SK-N-SH (cell line): ENCODE results near the gene AIPL1. TPM values are rescaled to one million over a fixed set of nuclear protein-coding genes. Genes with fewer than 3 reads are reported as not detected.

Source experiments
- CTCF ChIA-PET: fragments of 300-600, 350-600 bp; formaldehyde crosslinking; extraction: SDS; loops from one replicate; lab custom pipeline; 2021; lab: Yijun Ruan, JAX
- POLR2A ChIA-PET: fragments of 350-600 bp; sonication (Branson Sonifier 250); formaldehyde crosslinking; extraction: SDS; loops from one replicate; lab custom pipeline; 2020; ENCODE audit warnings: antibody characterized with exemption, inconsistent platforms; lab: Yijun Ruan, JAX
- DNase-seq: peaks from one replicate; pipeline ENCODE4 v3.0.0; 2012
- H2AFZ ChIP-seq: fragments of 200-600 bp; sonication (generic); 2 replicates; pipeline ENCODE4 v1.8.1; 2016; ENCODE audit warnings: antibody characterized with exemption, mild to moderate bottlenecking, low read depth
- H3F3A ChIP-seq: fragments of 200-600 bp; sonication (generic); replicated peaks from 2 replicates; pipeline ENCODE3; 2016; ENCODE audit warnings: antibody characterized with exemption, mild to moderate bottlenecking; ENCODE audit not compliant: insufficient read depth
- H3K27ac ChIP-seq, 2 experiments: fragments of 200-500 bp in 1 of 2; fragments of 200-600 bp in 1 of 2; sonication (Bioruptor generic) in 1 of 2; sonication (generic), shearing (Covaris generic) in 1 of 2; 2 replicates each; pipeline versions ENCODE4 v1.5.1 to v1.6.1; 2014 to 2016; ENCODE audit warnings: low read depth in 2 of 2, inconsistent platforms in 1 of 2, low read length in 1 of 2, mild to moderate bottlenecking in 1 of 2, mixed read lengths in 1 of 2
- H3K27me3 ChIP-seq: fragments of 200-600 bp; sonication (generic), shearing (Covaris generic); 2 replicates; pipeline ENCODE4 v1.6.1; 2016; ENCODE audit warnings: mixed run types; ENCODE audit not compliant: insufficient read depth
- H3K36me3 ChIP-seq, 2 experiments: fragments of 200-500 bp in 1 of 2; fragments of 200-600 bp in 1 of 2; sonication (Bioruptor generic) in 1 of 2; sonication (generic) in 1 of 2; replicated peaks in 1 of 2; 2 replicates each; pipeline versions ENCODE3 to v1.5.1; 2014 to 2016; ENCODE audit warnings: low read length in 1 of 2, mild to moderate bottlenecking in 1 of 2; ENCODE audit not compliant: insufficient read depth in 2 of 2, control insufficient read depth in 1 of 2
- H3K4me1 ChIP-seq, 2 experiments: fragments of 200-500 bp in 1 of 2; fragments of 200-600 bp in 1 of 2; sonication (Bioruptor generic) in 1 of 2; sonication (generic), shearing (Covaris generic) in 1 of 2; 2 replicates each; pipeline versions ENCODE4 v1.5.1 to v1.6.1; 2014 to 2016; ENCODE audit warnings: low read depth in 1 of 2, low read length in 1 of 2, mixed run types in 1 of 2; ENCODE audit not compliant: insufficient read depth in 2 of 2, control insufficient read depth in 1 of 2
- H3K4me2 ChIP-seq: fragments of 200-600 bp; sonication (generic), shearing (Covaris generic); 2 replicates; pipeline ENCODE4 v1.6.1; 2017; ENCODE audit warnings: mixed run types
- H3K4me3 ChIP-seq, 2 experiments: fragments of 200-500 bp in 1 of 2; fragments of 200-600 bp in 1 of 2; sonication (Bioruptor generic) in 1 of 2; sonication (generic), shearing (Covaris generic) in 1 of 2; 2 replicates each; pipeline versions ENCODE4 v1.5.1 to v1.8.1; 2014 to 2016; ENCODE audit warnings: low read depth in 2 of 2, inconsistent platforms in 1 of 2, low read length in 1 of 2, mild to moderate bottlenecking in 1 of 2, mixed read lengths in 1 of 2, moderate library complexity in 1 of 2
- H3K79me2 ChIP-seq: fragments of 200-600 bp; sonication (generic); 2 replicates; pipeline ENCODE4 v1.8.1; 2017; ENCODE audit warnings: mild to moderate bottlenecking; ENCODE audit not compliant: insufficient read depth
- H3K9ac ChIP-seq: fragments of 200-600 bp; sonication (generic); 2 replicates; pipeline ENCODE4 v1.6.1; 2017; ENCODE audit warnings: mixed run types
- H3K9me2 ChIP-seq: fragments of 200-600 bp; sonication (generic); 2 replicates; pipeline ENCODE4 v1.6.1; 2017; ENCODE audit warnings: mixed run types
- H3K9me3 ChIP-seq: fragments of 200-600 bp; sonication (generic); 2 replicates; pipeline ENCODE4 v1.6.1; 2017; ENCODE audit warnings: mixed run types, mild to moderate bottlenecking, moderate library complexity
- H4K20me1 ChIP-seq: fragments of 200-600 bp; sonication (generic); 2 replicates; pipeline ENCODE4 v1.6.1; 2017; ENCODE audit warnings: mild to moderate bottlenecking, mixed run types; ENCODE audit not compliant: insufficient read depth
- ELF1 ChIP-seq: IDR thresholded peaks from 2 replicates; pipeline ENCODE4 v1.4.0; 2012
- EP300 ChIP-seq, 2 experiments: IDR thresholded peaks; 2 replicates each; pipeline versions ENCODE4 v1.4.0 to v1.6.1; 2012; ENCODE audit warnings: borderline replicate concordance in 1 of 2, low read depth in 1 of 2, low read length in 1 of 2
- FOSL2 ChIP-seq: IDR thresholded peaks from 2 replicates; pipeline ENCODE4 v1.4.0; 2012; ENCODE audit warnings: low read depth, mild to moderate bottlenecking, moderate library complexity, borderline replicate concordance
- FOXJ3 ChIP-seq: sonication (generic); formaldehyde crosslinking; IDR thresholded peaks from 2 replicates; pipeline ENCODE4 v1.5.1; 2020; ENCODE audit warnings: mild to moderate bottlenecking, missing genetic modification reagents
- FOXM1 ChIP-seq: IDR thresholded peaks from 2 replicates; pipeline ENCODE4 v1.4.0; 2012; ENCODE audit warnings: low read depth, mild to moderate bottlenecking
- GATA2 ChIP-seq: sonication (generic); formaldehyde crosslinking; IDR thresholded peaks from 2 replicates; pipeline ENCODE4 v1.5.0; 2020; ENCODE audit warnings: mild to moderate bottlenecking, missing genetic modification reagents
- MXI1 ChIP-seq: IDR thresholded peaks from 2 replicates; pipeline ENCODE4 v1.6.1; 2012; ENCODE audit warnings: mild to moderate bottlenecking, low read depth, low read length, improper control_type of control experiment
- NFIC ChIP-seq: IDR thresholded peaks from 2 replicates; pipeline ENCODE4 v1.4.0; 2012; ENCODE audit warnings: borderline replicate concordance
- NRF1 ChIP-seq: IDR thresholded peaks from 2 replicates; pipeline ENCODE4 v1.6.1; 2012; ENCODE audit warnings: low read depth, mild to moderate bottlenecking, low read length
- RAD21 ChIP-seq: IDR thresholded peaks from 2 replicates; pipeline ENCODE4 v1.6.1; 2012; ENCODE audit warnings: mild to moderate bottlenecking, low read length
- REST ChIP-seq: IDR thresholded peaks from 2 replicates; pipeline ENCODE4 v1.6.1; 2012; ENCODE audit warnings: mild to moderate bottlenecking, low read depth, low read length, moderate library complexity
- RFX5 ChIP-seq: IDR thresholded peaks from 2 replicates; pipeline ENCODE4 v1.6.1; 2012; ENCODE audit warnings: mild to moderate bottlenecking, improper control_type of control experiment, low read length
- RXRA ChIP-seq: IDR thresholded peaks from 2 replicates; pipeline ENCODE4 v1.4.0; 2012; ENCODE audit warnings: low read depth, mild to moderate bottlenecking, borderline replicate concordance
- SMC3 ChIP-seq: IDR thresholded peaks from 2 replicates; pipeline ENCODE4 v1.6.1; 2012; ENCODE audit warnings: low read depth, low read length, improper control_type of control experiment
- YY1 ChIP-seq: IDR thresholded peaks from 2 replicates; pipeline ENCODE4 v1.4.0; 2012; ENCODE audit warnings: low read depth, mild to moderate bottlenecking
- WGBS: methylation state at CpG from one replicate; pipeline ENCODE4 v1.1.6; 2017; ENCODE audit warnings: low lambda C conversion rate; 5-methylcytosine and 5-hydroxymethylcytosine counted together
- polyA plus RNA-seq, 3 experiments: library from polyadenylated mRNA; depleted of rRNA; stranded (reverse); fragments of >200 nt; gene quantifications; 2 replicates each; pipeline ENCODE4 v1.2.3, GENCODE V29; 2012
- TF ChIP-seq, protein P1 (sequence below): fragments of 200-600 bp; sonication (generic); IDR thresholded peaks from 2 replicates; pipeline ENCODE4 v1.6.1; 2017; ENCODE audit warnings: antibody characterized with exemption, mild to moderate bottlenecking, moderate library complexity
- TF ChIP-seq, protein P2 (sequence below): fragments of 150-350 bp; IDR thresholded peaks from 2 replicates; pipeline ENCODE4 v1.6.1; 2017; ENCODE audit warnings: antibody characterized with exemption, low read length, low read depth, borderline replicate concordance
- TF ChIP-seq, protein P3 (sequence below): IDR thresholded peaks from 2 replicates; pipeline ENCODE4 v1.4.0; 2012; ENCODE audit warnings: low read depth, borderline replicate concordance
- TF ChIP-seq, protein P4 (sequence below): IDR thresholded peaks from 2 replicates; pipeline ENCODE4 v1.4.0; 2012; ENCODE audit warnings: low read depth, borderline replicate concordance

The AIPL1 gene
- polyA plus RNA-seq, 1 of the 3 experiments (the other 2 are of a cell fraction) = not detected

GRCh38 chr17:6460531-6461161 lies 25.7 kb upstream of the AIPL1 start:
- no peak overlapping the region for H3K9ac ChIP-seq
- no peaks in the 10 kb centered on the region for H3F3A ChIP-seq
- H3K4me2 ChIP-seq = no peak overlapping the region
- H3K4me3 ChIP-seq = no peak overlapping the region
- peaks cover 1 to 3% of the 10 kb centered on the region in 2 experiments; a peak in 2 of 4 replicates for H3K4me1 ChIP-seq
- 81% methylated on average over 9 of the region's 9 CpGs for WGBS
- CTCF ChIA-PET = interaction anchor here (1.0 to 1.4 kb wide), 2 partner anchors 12 kb away, joined by 3 to 9 read pairs; no protein-coding TSS in a partner anchor
- H3K9me3 ChIP-seq = no peaks in the 10 kb centered on the region
- H2AFZ ChIP-seq = no peak overlapping the region
- H3K36me3 ChIP-seq = no peaks in the 10 kb centered on the region
- TF ChIP-seq, protein P1, sequence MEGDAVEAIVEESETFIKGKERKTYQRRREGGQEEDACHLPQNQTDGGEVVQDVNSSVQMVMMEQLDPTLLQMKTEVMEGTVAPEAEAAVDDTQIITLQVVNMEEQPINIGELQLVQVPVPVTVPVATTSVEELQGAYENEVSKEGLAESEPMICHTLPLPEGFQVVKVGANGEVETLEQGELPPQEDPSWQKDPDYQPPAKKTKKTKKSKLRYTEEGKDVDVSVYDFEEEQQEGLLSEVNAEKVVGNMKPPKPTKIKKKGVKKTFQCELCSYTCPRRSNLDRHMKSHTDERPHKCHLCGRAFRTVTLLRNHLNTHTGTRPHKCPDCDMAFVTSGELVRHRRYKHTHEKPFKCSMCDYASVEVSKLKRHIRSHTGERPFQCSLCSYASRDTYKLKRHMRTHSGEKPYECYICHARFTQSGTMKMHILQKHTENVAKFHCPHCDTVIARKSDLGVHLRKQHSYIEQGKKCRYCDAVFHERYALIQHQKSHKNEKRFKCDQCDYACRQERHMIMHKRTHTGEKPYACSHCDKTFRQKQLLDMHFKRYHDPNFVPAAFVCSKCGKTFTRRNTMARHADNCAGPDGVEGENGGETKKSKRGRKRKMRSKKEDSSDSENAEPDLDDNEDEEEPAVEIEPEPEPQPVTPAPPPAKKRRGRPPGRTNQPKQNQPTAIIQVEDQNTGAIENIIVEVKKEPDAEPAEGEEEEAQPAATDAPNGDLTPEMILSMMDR = no peak
- TF ChIP-seq MXI1 = no peak
- TF ChIP-seq RAD21 = no peak
- TF ChIP-seq FOXJ3 = no peak
- TF ChIP-seq YY1 = no peak
- TF ChIP-seq SMC3 = no peak
- TF ChIP-seq ELF1 = no peak
- no peak for TF ChIP-seq FOSL2
- TF ChIP-seq NFIC = no peak
- no peak for TF ChIP-seq FOXM1
- TF ChIP-seq EP300 (IDR thresholded peaks at IDR 0.05; ENCODE audit: borderline replicate concordance in 1 of 2, low read depth in 1 of 2, low read length in 1 of 2) = no peak
- TF ChIP-seq, protein P2, sequence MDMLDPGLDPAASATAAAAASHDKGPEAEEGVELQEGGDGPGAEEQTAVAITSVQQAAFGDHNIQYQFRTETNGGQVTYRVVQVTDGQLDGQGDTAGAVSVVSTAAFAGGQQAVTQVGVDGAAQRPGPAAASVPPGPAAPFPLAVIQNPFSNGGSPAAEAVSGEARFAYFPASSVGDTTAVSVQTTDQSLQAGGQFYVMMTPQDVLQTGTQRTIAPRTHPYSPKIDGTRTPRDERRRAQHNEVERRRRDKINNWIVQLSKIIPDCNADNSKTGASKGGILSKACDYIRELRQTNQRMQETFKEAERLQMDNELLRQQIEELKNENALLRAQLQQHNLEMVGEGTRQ = no peak
- TF ChIP-seq NRF1 = no peak
- no peak for TF ChIP-seq RFX5
- TF ChIP-seq, protein P3, sequence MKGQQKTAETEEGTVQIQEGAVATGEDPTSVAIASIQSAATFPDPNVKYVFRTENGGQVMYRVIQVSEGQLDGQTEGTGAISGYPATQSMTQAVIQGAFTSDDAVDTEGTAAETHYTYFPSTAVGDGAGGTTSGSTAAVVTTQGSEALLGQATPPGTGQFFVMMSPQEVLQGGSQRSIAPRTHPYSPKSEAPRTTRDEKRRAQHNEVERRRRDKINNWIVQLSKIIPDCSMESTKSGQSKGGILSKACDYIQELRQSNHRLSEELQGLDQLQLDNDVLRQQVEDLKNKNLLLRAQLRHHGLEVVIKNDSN = no peak
- TF ChIP-seq, protein P4, sequence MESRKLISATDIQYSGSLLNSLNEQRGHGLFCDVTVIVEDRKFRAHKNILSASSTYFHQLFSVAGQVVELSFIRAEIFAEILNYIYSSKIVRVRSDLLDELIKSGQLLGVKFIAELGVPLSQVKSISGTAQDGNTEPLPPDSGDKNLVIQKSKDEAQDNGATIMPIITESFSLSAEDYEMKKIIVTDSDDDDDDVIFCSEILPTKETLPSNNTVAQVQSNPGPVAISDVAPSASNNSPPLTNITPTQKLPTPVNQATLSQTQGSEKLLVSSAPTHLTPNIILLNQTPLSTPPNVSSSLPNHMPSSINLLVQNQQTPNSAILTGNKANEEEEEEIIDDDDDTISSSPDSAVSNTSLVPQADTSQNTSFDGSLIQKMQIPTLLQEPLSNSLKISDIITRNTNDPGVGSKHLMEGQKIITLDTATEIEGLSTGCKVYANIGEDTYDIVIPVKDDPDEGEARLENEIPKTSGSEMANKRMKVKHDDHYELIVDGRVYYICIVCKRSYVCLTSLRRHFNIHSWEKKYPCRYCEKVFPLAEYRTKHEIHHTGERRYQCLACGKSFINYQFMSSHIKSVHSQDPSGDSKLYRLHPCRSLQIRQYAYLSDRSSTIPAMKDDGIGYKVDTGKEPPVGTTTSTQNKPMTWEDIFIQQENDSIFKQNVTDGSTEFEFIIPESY = no peak
- no peak for TF ChIP-seq REST
- no peak for TF ChIP-seq GATA2 (CRISPR knock-in tag)
- no peak for TF ChIP-seq RXRA
- H3K27me3 ChIP-seq = no peaks in the 10 kb centered on the region
- no peaks in the 10 kb centered on the region for H3K79me2 ChIP-seq
- H3K27ac ChIP-seq = no peak overlapping the region
- H4K20me1 ChIP-seq = no peaks in the 10 kb centered on the region
- no peak for DNase-seq
- no peaks in the 10 kb centered on the region for H3K9me2 ChIP-seq
- POLR2A ChIA-PET = no interaction called here
